Measurements from ENCODE around the gene SGCE.

The SGCE gene

GRCh38 chr7:94633014-94633341 is 23.0 kb downstream of the SGCE start:
- Histone ChIP-seq H3F3A (ENCODE audit: insufficient read depth, low read length) (no peaks in the 10 kb centered on the region), H2AFZ (ENCODE audit: low read length) (no peak overlapping the region), H3K79me2 (ENCODE audit: low read length) (peaks cover 7% of the 10 kb centered on the region; the same call in 1 of the 2 replicates), H3K36me3 (replicated peaks; ENCODE audit: insufficient read depth, low read length) (no peaks in the 10 kb centered on the region), H3K27me3 (replicated peaks; ENCODE audit: insufficient read depth, low read length) (no peaks in the 10 kb centered on the region), H4K20me1 (ENCODE audit: insufficient read depth, low read length) (no peaks in the 10 kb centered on the region), H3K9me3 (replicated peaks; ENCODE audit: insufficient read depth, low read length) (no peaks in the 10 kb centered on the region), H3K9me2 (replicated peaks; ENCODE audit: insufficient read depth, low read length) (no peaks in the 10 kb centered on the region), H3K4me2 (ENCODE audit: low read depth, low read length) (no peak overlapping the region), H3K4me3 (ENCODE audit: low read length) (no peak overlapping the region), H3K4me1 (ENCODE audit: low read length) (no peaks in the 10 kb centered on the region), H3K27ac (ENCODE audit: low read length) (no peak overlapping the region), H3K9ac (ENCODE audit: low read length) (no peak overlapping the region)
- no peak for TF ChIP-seq EZH2phosphoT487 (IDR thresholded peaks at IDR 0.05; ENCODE audit: low read length)
- TF ChIP-seq, protein P1, sequence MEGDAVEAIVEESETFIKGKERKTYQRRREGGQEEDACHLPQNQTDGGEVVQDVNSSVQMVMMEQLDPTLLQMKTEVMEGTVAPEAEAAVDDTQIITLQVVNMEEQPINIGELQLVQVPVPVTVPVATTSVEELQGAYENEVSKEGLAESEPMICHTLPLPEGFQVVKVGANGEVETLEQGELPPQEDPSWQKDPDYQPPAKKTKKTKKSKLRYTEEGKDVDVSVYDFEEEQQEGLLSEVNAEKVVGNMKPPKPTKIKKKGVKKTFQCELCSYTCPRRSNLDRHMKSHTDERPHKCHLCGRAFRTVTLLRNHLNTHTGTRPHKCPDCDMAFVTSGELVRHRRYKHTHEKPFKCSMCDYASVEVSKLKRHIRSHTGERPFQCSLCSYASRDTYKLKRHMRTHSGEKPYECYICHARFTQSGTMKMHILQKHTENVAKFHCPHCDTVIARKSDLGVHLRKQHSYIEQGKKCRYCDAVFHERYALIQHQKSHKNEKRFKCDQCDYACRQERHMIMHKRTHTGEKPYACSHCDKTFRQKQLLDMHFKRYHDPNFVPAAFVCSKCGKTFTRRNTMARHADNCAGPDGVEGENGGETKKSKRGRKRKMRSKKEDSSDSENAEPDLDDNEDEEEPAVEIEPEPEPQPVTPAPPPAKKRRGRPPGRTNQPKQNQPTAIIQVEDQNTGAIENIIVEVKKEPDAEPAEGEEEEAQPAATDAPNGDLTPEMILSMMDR (IDR thresholded peaks at IDR 0.05; ENCODE audit: low read length): no peak
- TF ChIP-seq EZH2 (optimal IDR thresholded peaks at IDR 0.05; ENCODE audit: low read depth, low read length): no peak
- no peak for DNase-seq

- no peak overlapping the region for H3K9ac ChIP-seq (ENCODE audit: low read length)
- no peak overlapping the region for H3K4me2 ChIP-seq (ENCODE audit: low read depth, low read length)
- H3K27me3 ChIP-seq (replicated peaks; ENCODE audit: insufficient read depth, low read length): no peaks in the 10 kb centered on the region
- peaks cover 7% of the 10 kb centered on the region; the same call in 1 of the 2 replicates for H3K79me2 ChIP-seq (ENCODE audit: low read length)
- no peak overlapping the region for H3K27ac ChIP-seq (ENCODE audit: low read length)
- H3K4me1 ChIP-seq (ENCODE audit: low read length): no peaks in the 10 kb centered on the region
- TF ChIP-seq EZH2phosphoT487 (IDR thresholded peaks at IDR 0.05; ENCODE audit: low read length): no peak
- TF ChIP-seq EZH2 (optimal IDR thresholded peaks at IDR 0.05; ENCODE audit: low read depth, low read length): no peak
- TF ChIP-seq, protein P1 (IDR thresholded peaks at IDR 0.05; ENCODE audit: low read length): no peak
- H3K9me3 ChIP-seq (replicated peaks; ENCODE audit: insufficient read depth, low read length): no peaks in the 10 kb centered on the region
- no peak for DNase-seq
- H3K36me3 ChIP-seq (replicated peaks; ENCODE audit: insufficient read depth, low read length): no peaks in the 10 kb centered on the region
- H2AFZ ChIP-seq (ENCODE audit: low read length): no peak overlapping the region
- no peaks in the 10 kb centered on the region for H4K20me1 ChIP-seq (ENCODE audit: insufficient read depth, low read length)
- H3K9me2 ChIP-seq (replicated peaks; ENCODE audit: insufficient read depth, low read length): no peaks in the 10 kb centered on the region
- H3K4me3 ChIP-seq (ENCODE audit: low read length): no peak overlapping the region
- H3F3A ChIP-seq (ENCODE audit: insufficient read depth, low read length): no peaks in the 10 kb centered on the region
Measured at GRCh38 chr7:94632338-94633013, 23.5 kb downstream of the SGCE start.

DNA sequence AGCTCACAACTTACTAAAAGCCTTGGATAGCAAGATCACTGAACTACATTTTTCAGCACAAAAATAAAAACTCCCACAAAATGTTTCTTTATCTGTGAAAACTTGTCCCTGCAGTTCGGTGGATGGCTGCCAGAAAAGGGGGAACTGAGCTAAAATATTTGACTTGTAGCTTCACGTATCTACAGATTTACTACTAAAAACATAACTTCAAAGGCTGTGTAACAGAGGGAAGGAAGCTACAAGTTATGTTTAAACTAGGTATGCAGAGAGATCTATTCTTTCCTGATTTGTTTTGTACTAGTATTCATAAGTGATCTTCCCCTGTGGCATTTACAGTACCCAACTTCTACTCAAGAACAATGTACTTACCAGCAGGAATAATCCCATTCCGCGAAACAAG is 25.1 kb downstream of the SGCE start:
- H4K20me1 ChIP-seq (ENCODE audit: insufficient read depth, low read length): no peaks in the 10 kb centered on the region
- H3K36me3 ChIP-seq (replicated peaks; ENCODE audit: insufficient read depth, low read length): no peaks in the 10 kb centered on the region
- H3K4me2 ChIP-seq (ENCODE audit: low read depth, low read length): no peak overlapping the region
- H3K4me3 ChIP-seq (ENCODE audit: low read length): no peak overlapping the region
- no peaks in the 10 kb centered on the region for H3K27me3 ChIP-seq (replicated peaks; ENCODE audit: insufficient read depth, low read length)
- no peak for TF ChIP-seq EZH2phosphoT487 (IDR thresholded peaks at IDR 0.05; ENCODE audit: low read length)
- TF ChIP-seq EZH2 (optimal IDR thresholded peaks at IDR 0.05; ENCODE audit: low read depth, low read length): no peak
- TF ChIP-seq, protein P1 (IDR thresholded peaks at IDR 0.05; ENCODE audit: low read length): no peak
- H3K9me2 ChIP-seq (replicated peaks; ENCODE audit: insufficient read depth, low read length): no peaks in the 10 kb centered on the region
- DNase-seq: no peak
- no peak overlapping the region for H2AFZ ChIP-seq (ENCODE audit: low read length)
- H3K9me3 ChIP-seq (replicated peaks; ENCODE audit: insufficient read depth, low read length): no peaks in the 10 kb centered on the region
- H3K9ac ChIP-seq (ENCODE audit: low read length): no peak overlapping the region
- no peaks in the 10 kb centered on the region for H3K4me1 ChIP-seq (ENCODE audit: low read length)
- H3K79me2 ChIP-seq (ENCODE audit: low read length): peaks cover 7% of the 10 kb centered on the region; the same call in 1 of the 2 replicates
- H3K27ac ChIP-seq (ENCODE audit: low read length): no peak overlapping the region
- no peaks in the 10 kb centered on the region for H3F3A ChIP-seq (ENCODE audit: insufficient read depth, low read length)
